ENCODE measurements around the gene PLA2G6.

PLA2G6 gene

GRCh38 chr22:38181453-38182200, at the start of gene PLA2G6:
TSS of gene PLA2G6 (minus strand) at chr22:38181830. CDS start at chr22:38169426, 12,404 bp downstream.
- DNase-seq, result peak; percentile 99

- no peak for DNase-seq
Measured at GRCh38 chr22:38230916-38231315, 49.3 kb upstream of the PLA2G6 start.

DNA sequence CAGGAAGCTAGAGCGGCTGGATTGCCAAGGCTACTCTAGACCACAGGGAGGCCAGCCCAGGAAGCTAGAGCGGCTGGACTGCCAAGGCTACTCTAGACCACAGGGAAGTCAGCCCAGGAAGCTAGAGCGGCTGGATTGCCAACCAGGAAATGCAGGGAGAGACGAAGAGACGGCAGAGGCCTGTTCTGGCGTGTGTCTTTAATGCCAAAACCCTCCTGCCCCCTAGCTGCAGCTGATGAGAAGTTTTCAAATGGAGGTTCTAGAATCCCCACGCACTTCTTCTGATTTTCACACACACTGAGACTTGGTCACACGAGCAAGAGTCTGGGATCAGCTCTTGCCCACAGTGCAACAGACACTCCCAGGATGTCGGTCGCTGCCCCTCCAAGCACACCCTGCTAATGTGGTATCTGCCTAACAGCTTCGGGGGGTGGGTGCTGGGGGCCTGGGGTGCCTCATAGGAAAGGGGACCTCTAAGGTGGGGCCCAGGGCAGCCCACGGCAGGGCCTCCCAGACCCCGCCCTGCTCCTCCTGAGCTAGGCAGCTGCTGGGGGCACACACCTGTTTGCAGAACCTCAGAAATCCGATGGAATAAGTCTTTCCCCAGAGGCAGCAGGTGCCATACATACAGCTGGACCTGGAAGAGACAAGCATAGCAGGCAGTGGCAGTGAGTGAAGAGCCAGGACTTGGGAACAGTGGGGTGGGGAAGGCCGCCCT, 48.6 kb upstream of the PLA2G6 start:
- DNase-seq, result peak; percentile 53

- DNase-seq, result no peak
Measured at GRCh38 chr22:38228873-38229740, 47.5 kb upstream of the PLA2G6 start.

GRCh38 chr22:38228326-38228872, 46.8 kb upstream of the PLA2G6 start:
- DNase-seq, result no peak

DNA sequence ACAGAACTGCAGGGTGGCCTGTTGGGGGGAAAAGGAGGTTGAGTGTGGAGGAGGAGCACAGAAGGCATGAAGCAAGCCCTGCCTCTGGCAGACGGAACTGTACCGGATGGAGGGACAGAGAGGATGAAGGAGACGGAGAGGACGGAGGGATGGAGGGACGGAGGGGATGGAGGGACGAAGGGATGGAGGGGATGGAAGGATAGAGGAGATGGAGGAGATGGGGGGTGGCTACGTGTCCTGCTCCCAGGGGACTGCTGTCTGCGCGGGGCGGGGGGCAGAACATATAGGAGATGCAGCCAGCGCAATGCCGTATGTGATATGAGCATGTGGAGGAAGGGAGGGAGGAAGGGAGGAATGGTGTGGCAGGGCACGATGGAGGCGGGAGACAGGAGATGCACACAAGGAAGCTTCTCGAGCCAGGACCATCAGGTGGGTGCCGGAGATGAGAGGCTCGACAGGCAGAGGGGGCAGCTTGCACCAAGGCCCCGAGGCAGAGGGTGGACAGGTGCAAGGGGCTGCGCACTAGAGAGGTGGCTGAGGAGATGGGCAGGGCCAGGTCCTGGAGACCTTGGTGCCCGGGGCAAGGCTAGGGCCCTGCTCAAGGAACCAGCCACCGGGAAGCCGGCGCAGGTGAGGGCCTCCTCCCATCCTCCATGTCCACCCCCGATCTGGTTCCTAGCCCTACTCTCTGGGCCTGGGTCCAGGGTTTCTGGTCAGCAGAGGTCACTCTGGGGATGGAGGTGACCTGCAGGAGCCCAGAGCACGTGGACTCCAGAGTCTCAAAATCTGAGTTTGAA, 45.4 kb upstream of the PLA2G6 start:
- DNase-seq, result no peak

DNA sequence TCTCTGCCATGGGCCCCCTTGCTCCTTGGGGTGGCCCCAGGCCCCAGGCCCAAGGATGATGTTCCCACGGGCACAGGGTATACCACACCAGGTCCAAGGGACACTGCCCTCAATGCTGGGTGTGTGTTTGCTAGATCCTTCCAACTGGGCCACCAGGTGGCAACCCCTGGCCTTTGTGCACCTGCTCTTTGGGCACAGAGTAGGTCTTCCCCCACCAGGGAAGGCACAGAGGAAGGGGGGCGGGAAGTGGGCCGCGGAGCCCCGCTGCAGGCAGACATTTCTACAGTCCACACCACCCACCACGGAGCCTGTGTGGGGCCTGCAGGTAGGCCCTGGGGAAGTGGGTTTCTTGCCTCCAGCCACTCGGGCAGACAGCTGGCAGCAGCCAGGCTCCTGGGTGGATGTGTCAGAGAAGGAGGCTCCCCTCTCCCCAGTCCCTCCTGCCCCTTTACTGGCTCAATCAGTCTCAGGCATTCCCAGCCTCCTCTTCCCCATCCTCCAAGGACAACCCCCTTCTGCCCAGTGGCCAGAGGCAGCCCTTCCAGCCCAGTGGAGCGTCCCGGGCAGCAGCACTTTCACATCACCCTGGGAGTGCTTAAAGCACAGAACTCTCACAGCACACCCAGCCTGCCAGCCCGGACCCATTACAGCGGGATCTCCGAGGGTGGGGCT, 41.8 kb upstream of the PLA2G6 start:
- no peak for DNase-seq

- DNase-seq, result no peak
Measured at GRCh38 chr22:38222797-38223119, 41.1 kb upstream of the PLA2G6 start.

- DNase-seq, result no peak
Measured at GRCh38 chr22:38221908-38222796, 40.5 kb upstream of the PLA2G6 start.

GRCh38 chr22:38221407-38221806, 39.8 kb upstream of the PLA2G6 start:
- DNase-seq, result no peak

GRCh38 chr22:38220653-38221386, 39.2 kb upstream of the PLA2G6 start:
- no peak for DNase-seq

DNA sequence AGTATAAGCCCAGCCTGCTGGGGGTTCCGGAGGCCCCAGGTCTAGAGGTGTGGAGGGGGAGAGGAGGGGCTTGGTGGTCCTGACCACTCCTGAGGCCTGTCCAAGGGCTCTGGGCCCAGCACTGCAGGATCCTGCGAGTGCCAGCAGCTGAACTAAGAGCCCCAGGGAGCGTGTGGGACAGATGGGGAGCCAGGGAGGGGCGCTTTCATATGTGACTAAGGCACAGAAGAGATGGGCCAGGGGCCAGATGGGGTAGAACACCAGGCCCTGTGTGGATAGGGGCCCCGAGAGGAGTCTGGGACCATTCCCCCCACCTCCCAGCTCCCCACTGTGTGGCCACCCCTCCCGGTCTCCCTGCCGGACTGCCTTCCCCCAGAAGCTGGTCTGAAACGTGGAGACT, 38.5 kb upstream of the PLA2G6 start:
- DNase-seq, result no peak

DNA sequence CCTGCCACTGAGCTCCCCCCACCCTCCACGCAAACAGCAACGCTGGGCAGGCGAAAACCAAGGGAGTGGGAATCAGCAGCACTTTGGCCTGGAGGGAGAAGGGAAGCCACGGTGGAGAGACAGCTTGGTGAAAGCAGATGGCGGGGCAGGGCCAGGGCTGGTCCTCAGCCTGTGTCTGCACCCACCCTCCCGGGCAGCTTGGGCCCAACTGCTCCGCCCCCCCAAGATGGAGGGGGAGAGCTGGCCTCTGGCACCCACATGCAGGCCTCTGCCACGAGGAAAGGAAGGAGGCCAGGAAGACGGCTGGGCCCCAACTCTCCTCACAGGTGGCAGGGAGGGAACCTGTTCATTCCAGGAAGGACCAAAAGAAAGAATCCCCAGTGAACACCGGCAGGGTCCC, 38.0 kb upstream of the PLA2G6 start:
- DNase-seq, result no peak

DNA sequence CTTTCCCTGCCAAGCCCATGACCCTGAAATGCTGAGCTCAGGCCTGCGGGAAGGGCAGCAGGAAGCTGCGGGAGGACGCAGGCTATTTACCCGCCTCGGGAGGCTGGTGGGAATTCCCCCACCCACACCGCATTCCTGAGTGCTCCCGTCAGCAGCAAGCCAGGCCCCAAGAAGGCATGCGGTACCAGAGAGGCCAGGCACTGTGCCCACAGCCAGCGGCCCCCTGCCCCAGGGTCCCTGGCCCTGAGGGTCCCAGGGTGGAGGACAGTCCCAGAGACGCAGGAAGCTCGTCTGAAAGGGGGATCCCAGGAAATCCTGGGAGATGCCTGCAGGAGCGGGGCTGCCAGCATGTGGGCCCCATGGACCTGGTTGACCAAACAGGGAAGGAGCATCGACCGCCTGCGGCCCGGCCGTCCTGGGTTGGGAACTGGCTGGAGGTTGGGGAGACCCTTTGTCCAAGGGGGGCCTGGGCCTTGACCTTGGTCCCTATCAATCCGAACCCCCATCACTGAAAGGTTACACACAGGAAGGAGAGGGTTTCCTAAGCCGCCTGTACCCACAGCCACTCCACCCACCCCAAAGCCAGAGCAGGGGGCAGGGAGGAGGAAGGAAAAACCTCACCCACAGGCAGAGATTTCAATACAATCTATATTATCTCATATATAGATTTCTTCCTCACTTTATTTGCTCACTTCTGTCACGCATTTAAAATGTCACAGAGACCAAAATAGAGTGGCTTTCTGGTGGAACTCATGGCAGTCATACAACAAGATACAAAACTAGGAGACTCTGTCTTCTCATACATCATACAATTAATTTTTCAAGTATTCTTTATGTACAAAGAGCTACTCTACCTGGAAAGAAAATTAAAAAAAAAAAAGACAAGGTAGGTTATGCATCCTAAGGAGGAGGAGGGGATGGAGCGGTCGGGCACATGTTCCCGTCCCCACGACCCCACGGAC, 37.3 kb upstream of the PLA2G6 start:
- peak; percentile 73 for DNase-seq

DNA sequence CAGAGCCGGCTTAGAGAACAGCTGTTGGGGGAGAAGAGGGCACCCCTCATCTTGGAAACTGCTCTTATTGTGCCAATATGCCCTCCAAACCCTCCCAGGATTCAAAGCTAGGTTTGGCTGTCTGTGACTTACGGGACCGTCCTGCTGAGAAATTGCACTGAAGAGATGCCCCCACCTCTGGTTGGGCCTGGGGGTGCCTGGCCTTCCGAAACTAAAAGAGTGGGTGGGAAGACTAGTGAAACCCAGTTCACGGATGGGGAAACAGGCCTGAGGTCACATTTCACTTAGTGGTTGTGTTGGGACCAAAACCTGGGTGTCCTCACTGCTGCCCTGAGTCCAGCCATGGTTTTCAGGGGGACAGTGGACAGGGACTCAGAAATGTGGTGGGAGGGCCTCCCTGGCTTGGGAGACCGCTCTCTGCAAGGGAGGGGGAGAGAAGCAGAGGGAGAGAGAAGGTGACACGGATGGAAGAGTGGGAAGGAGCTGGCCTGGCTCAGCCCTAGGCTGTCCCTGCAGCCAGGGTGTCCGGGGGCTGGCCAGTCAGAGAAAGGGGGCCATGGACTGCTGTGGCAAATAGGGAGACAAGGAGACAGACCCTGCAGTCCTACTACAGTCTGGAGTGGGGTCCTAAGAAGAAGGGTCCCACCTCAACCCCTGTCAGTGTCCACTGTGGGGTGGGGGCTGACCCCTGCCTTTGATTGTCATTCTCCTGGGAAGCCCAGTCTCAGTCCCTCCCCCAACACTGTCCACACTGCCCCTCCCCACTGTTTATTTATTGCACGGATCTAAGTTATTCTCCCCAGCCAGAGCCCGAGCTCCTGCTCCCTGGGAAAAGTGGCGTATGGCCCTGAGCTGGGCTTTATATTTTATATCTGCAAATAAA, 33.8 kb upstream of the PLA2G6 start:
- no peak for DNase-seq

- DNase-seq, result peak; percentile 89
Measured at GRCh38 chr22:38214302-38215056, 32.8 kb upstream of the PLA2G6 start.

DNA sequence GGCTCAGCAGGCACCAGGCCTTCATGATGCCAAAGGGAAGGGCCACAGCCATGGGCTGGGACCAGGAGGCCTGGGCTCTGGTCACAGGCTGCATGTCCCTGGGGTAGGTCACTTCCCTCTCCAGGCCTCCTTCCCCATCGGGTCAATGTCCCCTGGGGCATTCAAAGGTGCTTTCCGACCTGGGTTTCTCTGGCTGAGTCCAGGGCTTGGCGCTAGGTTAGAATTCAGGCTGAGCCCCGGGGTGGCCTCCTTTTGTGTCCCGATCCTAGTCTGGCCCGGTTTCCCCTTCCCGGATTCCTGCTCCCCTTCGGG, 32.3 kb upstream of the PLA2G6 start:
- no peak for DNase-seq
